22Rv1 (cell line): ENCODE results near the gene NEK4.
A peak's percentile ranks its signal among the peaks of the same experiment; 100 is the strongest.

ENCODE experiments used
- H3K27ac ChIP-seq: fragments of 450-650 bp; 2 replicates; pipeline ENCODE4 v1.5.1; 2017
- CTCF ChIP-seq: fragments of 450-650 bp; IDR thresholded peaks from 2 replicates; pipeline ENCODE4 v1.5.1; 2017; ENCODE audit warnings: mild to moderate bottlenecking
- ZFX ChIP-seq: fragments of 450-650 bp; IDR thresholded peaks from 2 replicates; pipeline ENCODE4 v1.6.1; 2017; ENCODE audit warnings: antibody characterized with exemption, borderline replicate concordance

Gene NEK4

GRCh38 chr3:52704611-52705437 lies 65.9 kb downstream of the NEK4 start:
- peak overlapping the region; percentile 91 for H3K27ac ChIP-seq
- no peak for TF ChIP-seq ZFX
- no peak for TF ChIP-seq CTCF

- H3K27ac ChIP-seq: no peak overlapping the region
- TF ChIP-seq ZFX (no peak), CTCF (no peak)
These were observed 67.4 kb downstream of the NEK4 start for GRCh38 chr3:52703341-52703740.

GRCh38 chr3:52697632-52697965 lies 73.1 kb downstream of the NEK4 start:
- H3K27ac ChIP-seq: peak overlapping the region; percentile 19; the same call in 1 of the 2 replicates
- TF ChIP-seq CTCF: no peak
- TF ChIP-seq ZFX: no peak

DNA sequence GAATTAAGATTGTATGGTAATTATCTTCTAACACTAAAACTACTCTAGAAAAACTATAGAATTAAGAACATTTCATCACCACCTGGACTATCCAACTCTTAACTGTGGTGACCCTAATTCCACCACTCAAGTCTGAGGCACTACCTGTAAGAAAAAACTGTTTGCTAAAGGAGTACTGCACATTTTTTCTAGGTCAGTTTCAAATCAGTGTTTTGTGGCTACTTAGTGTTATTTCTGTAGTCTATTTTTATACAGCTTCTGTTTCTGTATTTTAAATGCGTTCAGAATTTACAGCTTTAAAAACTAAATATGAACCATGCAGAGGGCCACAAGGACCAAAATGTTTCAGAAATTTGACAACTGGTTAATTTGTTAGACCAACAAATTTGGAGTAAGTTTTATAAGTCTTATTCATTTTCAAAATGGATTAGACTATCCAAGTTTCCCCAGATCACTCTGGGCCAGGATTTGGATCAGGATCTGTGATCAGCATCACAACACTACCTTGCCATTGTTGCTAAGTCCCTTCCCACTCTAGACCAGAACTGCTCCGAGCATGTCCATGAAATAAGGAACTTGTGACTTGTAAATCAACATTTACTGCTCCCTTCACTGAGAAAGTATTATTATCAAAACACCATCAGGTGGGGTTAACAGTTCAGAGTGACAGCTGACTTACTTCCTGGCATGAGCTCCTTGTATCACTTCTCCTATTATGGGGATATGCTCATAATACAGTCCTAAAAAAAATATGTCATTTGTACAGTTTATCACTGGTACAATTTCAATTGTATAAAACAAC lies 73.7 kb downstream of the NEK4 start:
- TF ChIP-seq ZFX (no peak), CTCF (no peak)
- H3K27ac ChIP-seq: peak overlapping the region; percentile 25; the same call in 1 of the 2 replicates

DNA sequence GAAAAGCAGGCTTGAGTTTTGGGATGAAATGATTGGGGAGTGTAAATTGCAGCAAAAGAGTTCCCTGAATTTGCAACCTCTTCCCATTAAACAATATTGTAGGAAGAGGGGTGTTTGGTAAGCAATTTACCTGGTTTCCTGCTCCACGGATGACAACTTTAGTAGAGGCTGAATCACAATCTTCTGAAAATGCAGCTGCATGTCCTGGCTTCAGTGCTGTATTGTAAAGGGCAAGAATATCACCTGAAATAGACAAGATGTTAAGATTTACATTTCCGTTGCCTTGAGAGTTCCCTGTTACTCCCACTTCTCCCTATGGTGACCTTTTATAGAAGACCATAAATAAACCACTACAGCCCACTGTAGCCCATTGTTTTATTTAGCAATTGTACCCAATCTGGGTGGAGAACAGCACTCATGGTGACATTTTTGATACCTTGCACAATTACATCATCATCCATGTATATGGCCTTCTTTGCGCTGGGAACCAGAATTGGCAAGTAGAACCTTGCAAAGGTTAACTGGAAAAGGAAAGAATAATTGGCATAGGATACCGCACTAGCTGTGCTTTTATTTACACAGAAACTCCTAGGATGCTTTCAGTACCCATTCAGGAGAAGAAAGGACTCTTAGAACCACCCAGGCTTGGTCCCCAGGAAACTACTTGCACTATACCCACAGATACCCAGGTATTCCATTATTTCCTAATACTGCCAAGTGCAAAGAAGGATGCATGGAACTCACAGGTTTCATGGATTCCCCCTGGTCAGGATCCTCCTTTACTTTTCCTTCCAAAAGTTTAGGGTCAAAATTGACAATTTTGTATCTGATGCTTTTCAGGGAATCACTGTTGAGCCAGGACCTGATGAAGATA lies 74.7 kb downstream of the NEK4 start:
- TF ChIP-seq ZFX: no peak
- no peak for TF ChIP-seq CTCF
- peak overlapping the region; percentile 25; the same call in 1 of the 2 replicates for H3K27ac ChIP-seq

DNA sequence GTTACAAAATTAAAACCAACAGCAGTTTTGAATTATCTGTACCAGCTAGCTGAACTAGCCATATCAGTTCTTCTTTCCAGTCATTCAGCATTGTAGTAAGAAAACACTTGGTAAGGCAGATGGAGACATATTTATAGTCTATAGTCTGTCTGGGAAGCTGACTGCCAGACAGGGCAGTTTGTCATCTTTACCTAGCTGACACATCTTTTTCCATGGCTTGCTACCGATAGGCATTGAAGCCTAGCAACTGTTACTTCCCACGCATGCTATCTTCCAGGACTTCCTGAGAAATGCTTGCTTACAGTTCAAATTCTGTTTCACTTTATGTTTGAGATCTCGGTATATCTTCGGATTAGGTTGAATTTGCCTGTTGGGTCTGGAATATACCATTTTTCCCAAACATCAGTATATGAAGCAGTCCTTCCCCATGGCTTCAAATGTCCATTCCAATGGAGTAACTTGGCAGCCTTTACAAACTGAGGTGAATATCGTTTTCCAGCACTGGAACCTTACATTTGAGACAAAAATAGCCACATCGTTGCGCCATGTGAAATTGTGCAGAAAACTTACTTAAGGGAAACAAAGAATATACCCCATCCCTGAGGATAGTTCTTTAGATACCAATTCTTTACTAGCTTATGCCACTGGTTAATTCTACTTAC lies 76.1 kb downstream of the NEK4 start:
- TF ChIP-seq CTCF (no peak), ZFX (no peak)
- peak overlapping the region; percentile 25; the same call in 1 of the 2 replicates for H3K27ac ChIP-seq
